SK-N-SH (cell line): Measurements from ENCODE around the gene GPR160. TPM values are rescaled to one million over a fixed set of nuclear protein-coding genes. Genes with fewer than 3 reads are reported as not detected.

Experiments
- CTCF ChIA-PET: fragments of 300-600, 350-600 bp; formaldehyde crosslinking; extraction: SDS; loops from one replicate; lab custom pipeline; 2021; lab: Yijun Ruan, JAX
- POLR2A ChIA-PET: fragments of 350-600 bp; sonication (Branson Sonifier 250); formaldehyde crosslinking; extraction: SDS; loops from one replicate; lab custom pipeline; 2020; ENCODE audit warnings: antibody characterized with exemption, inconsistent platforms; lab: Yijun Ruan, JAX
- DNase-seq: peaks from one replicate; pipeline ENCODE4 v3.0.0; 2012
- H2AFZ ChIP-seq: fragments of 200-600 bp; sonication (generic); 2 replicates; pipeline ENCODE4 v1.8.1; 2016; ENCODE audit warnings: antibody characterized with exemption, mild to moderate bottlenecking, low read depth
- H3F3A ChIP-seq: fragments of 200-600 bp; sonication (generic); replicated peaks from 2 replicates; pipeline ENCODE3; 2016; ENCODE audit warnings: antibody characterized with exemption, mild to moderate bottlenecking; ENCODE audit not compliant: insufficient read depth
- H3K27ac ChIP-seq, 2 experiments: fragments of 200-500 bp in 1 of 2; fragments of 200-600 bp in 1 of 2; sonication (Bioruptor generic) in 1 of 2; sonication (generic), shearing (Covaris generic) in 1 of 2; 2 replicates each; pipeline versions ENCODE4 v1.5.1 to v1.6.1; 2014 to 2016; ENCODE audit warnings: low read depth in 2 of 2, inconsistent platforms in 1 of 2, low read length in 1 of 2, mild to moderate bottlenecking in 1 of 2, mixed read lengths in 1 of 2
- H3K27me3 ChIP-seq: fragments of 200-600 bp; sonication (generic), shearing (Covaris generic); 2 replicates; pipeline ENCODE4 v1.6.1; 2016; ENCODE audit warnings: mixed run types; ENCODE audit not compliant: insufficient read depth
- H3K36me3 ChIP-seq, 2 experiments: fragments of 200-500 bp in 1 of 2; fragments of 200-600 bp in 1 of 2; sonication (Bioruptor generic) in 1 of 2; sonication (generic) in 1 of 2; replicated peaks in 1 of 2; 2 replicates each; pipeline versions ENCODE3 to v1.5.1; 2014 to 2016; ENCODE audit warnings: low read length in 1 of 2, mild to moderate bottlenecking in 1 of 2; ENCODE audit not compliant: insufficient read depth in 2 of 2, control insufficient read depth in 1 of 2
- H3K4me1 ChIP-seq, 2 experiments: fragments of 200-500 bp in 1 of 2; fragments of 200-600 bp in 1 of 2; sonication (Bioruptor generic) in 1 of 2; sonication (generic), shearing (Covaris generic) in 1 of 2; 2 replicates each; pipeline versions ENCODE4 v1.5.1 to v1.6.1; 2014 to 2016; ENCODE audit warnings: low read depth in 1 of 2, low read length in 1 of 2, mixed run types in 1 of 2; ENCODE audit not compliant: insufficient read depth in 2 of 2, control insufficient read depth in 1 of 2
- H3K4me2 ChIP-seq: fragments of 200-600 bp; sonication (generic), shearing (Covaris generic); 2 replicates; pipeline ENCODE4 v1.6.1; 2017; ENCODE audit warnings: mixed run types
- H3K4me3 ChIP-seq, 2 experiments: fragments of 200-500 bp in 1 of 2; fragments of 200-600 bp in 1 of 2; sonication (Bioruptor generic) in 1 of 2; sonication (generic), shearing (Covaris generic) in 1 of 2; 2 replicates each; pipeline versions ENCODE4 v1.5.1 to v1.8.1; 2014 to 2016; ENCODE audit warnings: low read depth in 2 of 2, inconsistent platforms in 1 of 2, low read length in 1 of 2, mild to moderate bottlenecking in 1 of 2, mixed read lengths in 1 of 2, moderate library complexity in 1 of 2
- H3K79me2 ChIP-seq: fragments of 200-600 bp; sonication (generic); 2 replicates; pipeline ENCODE4 v1.8.1; 2017; ENCODE audit warnings: mild to moderate bottlenecking; ENCODE audit not compliant: insufficient read depth
- H3K9ac ChIP-seq: fragments of 200-600 bp; sonication (generic); 2 replicates; pipeline ENCODE4 v1.6.1; 2017; ENCODE audit warnings: mixed run types
- H3K9me2 ChIP-seq: fragments of 200-600 bp; sonication (generic); 2 replicates; pipeline ENCODE4 v1.6.1; 2017; ENCODE audit warnings: mixed run types
- H3K9me3 ChIP-seq: fragments of 200-600 bp; sonication (generic); 2 replicates; pipeline ENCODE4 v1.6.1; 2017; ENCODE audit warnings: mixed run types, mild to moderate bottlenecking, moderate library complexity
- H4K20me1 ChIP-seq: fragments of 200-600 bp; sonication (generic); 2 replicates; pipeline ENCODE4 v1.6.1; 2017; ENCODE audit warnings: mild to moderate bottlenecking, mixed run types; ENCODE audit not compliant: insufficient read depth
- CHD2 ChIP-seq: fragments of 150-350 bp; IDR thresholded peaks from 2 replicates; pipeline ENCODE4 v1.6.1; 2018; ENCODE audit warnings: low read length; ENCODE audit not compliant: partially characterized antibody
- CTCF ChIP-seq: fragments of 200-600 bp; sonication (generic); IDR thresholded peaks from 2 replicates; pipeline ENCODE4 v1.6.1; 2017; ENCODE audit warnings: antibody characterized with exemption, mild to moderate bottlenecking, moderate library complexity
- ELF1 ChIP-seq: IDR thresholded peaks from 2 replicates; pipeline ENCODE4 v1.4.0; 2012
- FOSL2 ChIP-seq: IDR thresholded peaks from 2 replicates; pipeline ENCODE4 v1.4.0; 2012; ENCODE audit warnings: low read depth, mild to moderate bottlenecking, moderate library complexity, borderline replicate concordance
- FOXJ3 ChIP-seq: sonication (generic); formaldehyde crosslinking; IDR thresholded peaks from 2 replicates; pipeline ENCODE4 v1.5.1; 2020; ENCODE audit warnings: mild to moderate bottlenecking, missing genetic modification reagents
- FOXM1 ChIP-seq: IDR thresholded peaks from 2 replicates; pipeline ENCODE4 v1.4.0; 2012; ENCODE audit warnings: low read depth, mild to moderate bottlenecking
- GATA2 ChIP-seq: sonication (generic); formaldehyde crosslinking; IDR thresholded peaks from 2 replicates; pipeline ENCODE4 v1.5.0; 2020; ENCODE audit warnings: mild to moderate bottlenecking, missing genetic modification reagents
- IRF3 ChIP-seq: fragments of 150-350 bp; IDR thresholded peaks from 2 replicates; pipeline ENCODE4 v1.6.1; 2016; ENCODE audit warnings: mild to moderate bottlenecking, low read depth, low read length
- MEF2A ChIP-seq: IDR thresholded peaks from 2 replicates; pipeline ENCODE4 v1.4.0; 2012; ENCODE audit warnings: low read depth, borderline replicate concordance
- PBX3 ChIP-seq: IDR thresholded peaks from 2 replicates; pipeline ENCODE4; 2012
- POLR2AphosphoS5 ChIP-seq: IDR thresholded peaks from 2 replicates; pipeline ENCODE4 v1.6.1; 2012; ENCODE audit warnings: low read depth, low read length
- RFX5 ChIP-seq: IDR thresholded peaks from 2 replicates; pipeline ENCODE4 v1.6.1; 2012; ENCODE audit warnings: mild to moderate bottlenecking, improper control_type of control experiment, low read length
- SIN3A ChIP-seq: IDR thresholded peaks from 2 replicates; pipeline ENCODE4 v1.6.1; 2012; ENCODE audit warnings: low read depth, mild to moderate bottlenecking, low read length, moderate library complexity, borderline replicate concordance
- TAF1 ChIP-seq: IDR thresholded peaks from 2 replicates; pipeline ENCODE4 v1.6.1; 2012; ENCODE audit warnings: low read depth, mild to moderate bottlenecking, low read length, moderate library complexity, borderline replicate concordance
- TEAD4 ChIP-seq: IDR thresholded peaks from 2 replicates; pipeline ENCODE4 v1.4.0; 2012; ENCODE audit warnings: mild to moderate bottlenecking, borderline replicate concordance; ENCODE audit not compliant: insufficient read depth
- USF2 ChIP-seq: fragments of 150-350 bp; IDR thresholded peaks from 2 replicates; pipeline ENCODE4 v1.6.1; 2017; ENCODE audit warnings: antibody characterized with exemption, low read length, low read depth, borderline replicate concordance
- YY1 ChIP-seq: IDR thresholded peaks from 2 replicates; pipeline ENCODE4 v1.4.0; 2012; ENCODE audit warnings: low read depth, mild to moderate bottlenecking
- WGBS: methylation state at CpG from one replicate; pipeline ENCODE4 v1.1.6; 2017; ENCODE audit warnings: low lambda C conversion rate; 5-methylcytosine and 5-hydroxymethylcytosine counted together
- polyA plus RNA-seq, 3 experiments: library from polyadenylated mRNA; depleted of rRNA; stranded (reverse); fragments of >200 nt; gene quantifications; 2 replicates each; pipeline ENCODE4 v1.2.3, GENCODE V29; 2012

GPR160 gene
- polyA plus RNA-seq, 1 of the 3 experiments (the other 2 are of a cell fraction) = 0.31 TPM

- no peak for DNase-seq
- WGBS = 85% methylated on average over 1 of the region's 1 CpG
- H3K4me2 ChIP-seq = no peak overlapping the region
- ChIA-PET POLR2A (no interaction called here), CTCF (no interaction called here)
- no peaks in the 10 kb centered on the region for H3K27me3 ChIP-seq
- no peak overlapping the region for H2AFZ ChIP-seq
- H3F3A ChIP-seq = no peaks in the 10 kb centered on the region
- H3K9me3 ChIP-seq = no peaks in the 10 kb centered on the region
- H3K79me2 ChIP-seq = no peaks in the 10 kb centered on the region
- H3K36me3 ChIP-seq = peaks cover 0 to 1% of the 10 kb centered on the region in 2 experiments
- H4K20me1 ChIP-seq = no peaks in the 10 kb centered on the region
- H3K27ac ChIP-seq = no peak overlapping the region
- no peak overlapping the region for H3K9ac ChIP-seq
- no peaks in the 10 kb centered on the region for H3K9me2 ChIP-seq
- TF ChIP-seq CHD2 (no peak), FOXM1 (no peak), POLR2AphosphoS5 (no peak), FOSL2 (no peak), TAF1 (no peak), MEF2A (no peak), RFX5 (no peak), SIN3A (no peak), USF2 (no peak), CTCF (no peak), YY1 (no peak), ELF1 (no peak), PBX3 (no peak)
- H3K4me1 ChIP-seq = peaks cover 0 to 3% of the 10 kb centered on the region in 2 experiments; a peak in 1 of 4 replicates
- H3K4me3 ChIP-seq = no peak overlapping the region
These were observed 34.9 kb upstream of the GPR160 start for GRCh38 chr3:170002879-170003278.

- POLR2A ChIA-PET = no interaction called here
- WGBS = 97% methylated on average over 2 of the region's 2 CpGs
- DNase-seq = no peak
- Histone ChIP-seq H3K4me1 (peaks cover 0 to 3% of the 10 kb centered on the region in 2 experiments; a peak in 1 of 4 replicates), H3K27me3 (no peaks in the 10 kb centered on the region), H3K9me3 (no peaks in the 10 kb centered on the region), H4K20me1 (no peaks in the 10 kb centered on the region), H2AFZ (no peak overlapping the region), H3K27ac (no peak overlapping the region), H3F3A (no peaks in the 10 kb centered on the region), H3K9me2 (no peaks in the 10 kb centered on the region), H3K36me3 (no peaks in the 10 kb centered on the region), H3K4me3 (no peak overlapping the region), H3K9ac (no peak overlapping the region), H3K4me2 (no peak overlapping the region), H3K79me2 (no peaks in the 10 kb centered on the region)
- CTCF ChIA-PET = no interaction called here
- no peak for TF ChIP-seq FOXJ3 (CRISPR knock-in tag)
- TF ChIP-seq IRF3 = no peak
- no peak for TF ChIP-seq TAF1
- TF ChIP-seq TEAD4 = no peak
- TF ChIP-seq GATA2 (CRISPR knock-in tag) = 0 out of 2 replicates have a peak, but pooled peaks have one; percentile 20
These were observed 33.9 kb upstream of the GPR160 start for GRCh38 chr3:170003881-170004356.
